Suppressor macrophage treated with lipopolysaccharide for 1 hour (primary cell): ENCODE measurements around the gene CAB39.
"Not testable (repeated sequence)": the region's sequence is repeated elsewhere in the genome, so short reads cannot be mapped to it uniquely, and the experiment has no call there.

Experiments
- DNase-seq, 3 donors: peaks; one replicate each; pipeline ENCODE4 v3.0.0-alpha.2; 2020 to 2022

The CAB39 gene

DNA sequence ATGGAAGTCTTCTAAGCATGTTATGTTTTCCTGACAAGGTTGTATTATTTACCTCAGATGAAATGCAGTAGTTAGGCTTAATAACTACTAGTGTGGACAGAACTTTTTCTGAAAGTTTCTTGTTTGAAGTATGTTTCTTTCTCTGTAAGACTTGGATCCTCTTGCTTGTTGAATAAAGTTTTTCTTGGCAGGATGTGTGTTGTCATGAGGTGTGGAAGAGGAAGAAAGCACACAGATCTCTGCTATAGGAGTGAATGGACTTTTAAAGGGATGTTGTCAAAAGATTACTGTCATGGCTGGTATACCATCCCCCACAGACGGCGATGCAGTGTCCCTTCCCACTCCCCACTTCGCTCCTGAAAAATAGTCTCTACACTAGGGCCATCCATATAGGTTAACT is 2.6 kb downstream of the CAB39 start:
- no peak for DNase-seq

GRCh38 chr2:230716588-230716987 is 3.9 kb downstream of the CAB39 start:
- DNase-seq: no peak

GRCh38 chr2:230717600-230717999 is 5.0 kb downstream of the CAB39 start:
- no peak for DNase-seq

- DNase-seq: no peak
Observed at GRCh38 chr2:230719340-230719739, 6.7 kb downstream of the CAB39 start.

GRCh38 chr2:230721712-230722111 is 9.1 kb downstream of the CAB39 start:
- no peak for DNase-seq

DNA sequence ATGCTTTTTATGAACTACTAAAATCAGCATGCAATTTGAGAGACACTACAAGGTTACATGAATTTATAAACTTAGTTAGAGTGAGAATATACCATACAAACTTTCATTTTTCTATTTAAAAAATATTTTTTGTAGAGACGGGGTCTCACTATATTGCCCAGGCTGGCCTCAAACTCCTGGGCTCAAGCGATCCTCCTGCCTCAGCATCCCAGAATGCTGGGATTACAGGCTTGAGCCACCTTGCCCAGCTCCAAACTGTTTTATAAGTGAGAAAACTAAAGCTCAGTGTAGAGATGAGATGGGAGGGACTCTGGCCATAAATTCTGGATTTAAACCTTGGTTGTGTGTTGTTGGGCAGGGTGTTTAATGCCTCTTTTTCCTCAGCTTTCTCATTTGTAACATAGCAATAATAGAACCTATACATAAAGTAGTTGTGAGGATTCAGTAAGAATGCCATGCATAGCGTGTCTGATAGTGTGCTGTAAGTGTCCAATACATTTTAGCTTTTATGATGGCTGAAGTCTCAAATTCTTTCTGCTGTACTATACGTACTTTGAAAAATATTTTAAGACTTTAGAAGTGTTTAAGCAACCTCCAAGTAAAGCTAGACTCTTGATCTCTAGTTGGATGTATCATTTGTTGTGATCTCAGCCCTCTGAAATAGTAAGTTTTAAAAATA is 9.7 kb downstream of the CAB39 start:
- no peak for DNase-seq

GRCh38 chr2:230723363-230723762 is 10.7 kb downstream of the CAB39 start:
- no peak for DNase-seq

GRCh38 chr2:230724957-230725356 is 12.3 kb downstream of the CAB39 start:
- not testable (repeated sequence) for DNase-seq

DNA sequence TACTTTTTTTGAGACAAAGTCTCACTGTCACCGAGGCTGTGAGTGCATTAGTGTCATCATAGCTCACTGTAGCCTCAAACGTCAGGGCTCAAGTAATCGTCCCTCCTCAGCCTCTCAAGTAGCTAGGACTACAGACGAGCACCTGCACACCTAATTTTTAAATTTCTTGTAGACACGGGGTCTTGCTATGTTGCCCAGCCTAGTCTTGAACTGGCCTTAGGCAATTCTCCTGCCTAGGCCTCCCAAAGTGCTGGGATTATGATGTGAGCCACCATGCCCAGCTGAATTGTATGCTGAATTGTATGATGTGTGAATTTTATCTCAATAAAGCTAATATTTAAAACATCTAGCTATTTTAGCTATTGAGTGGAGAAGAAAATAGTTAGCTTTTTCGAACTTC is 18.9 kb downstream of the CAB39 start:
- DNase-seq: no peak

DNA sequence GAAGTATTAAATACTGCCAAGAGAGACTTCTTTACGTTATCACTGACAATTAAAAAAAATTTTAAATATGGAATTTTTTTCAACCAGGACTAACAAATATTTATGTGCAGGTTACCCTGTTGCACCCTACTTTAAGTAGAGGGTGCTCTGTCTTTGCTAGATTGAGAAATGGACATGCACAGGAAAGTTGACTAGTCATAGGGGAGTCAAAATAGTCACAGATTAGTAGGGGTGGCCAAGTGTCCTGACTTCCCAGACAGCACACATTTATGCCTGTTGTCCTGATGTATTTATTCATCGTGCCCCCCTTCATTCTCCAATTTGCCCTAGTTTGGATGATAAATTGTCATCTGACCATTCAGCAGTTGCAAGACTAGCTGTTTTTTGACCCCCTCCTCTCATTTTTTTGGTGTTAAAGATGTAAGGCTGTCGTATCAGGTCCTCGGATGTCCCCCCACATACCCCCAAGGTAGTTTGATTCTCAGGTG is 20.3 kb downstream of the CAB39 start:
- no peak for DNase-seq

- no peak for DNase-seq
Observed at GRCh38 chr2:230734247-230735175, 21.9 kb downstream of the CAB39 start.

- DNase-seq: no peak
Observed at GRCh38 chr2:230735884-230736283, 23.2 kb downstream of the CAB39 start.

GRCh38 chr2:230737300-230737699 is 24.7 kb downstream of the CAB39 start:
- DNase-seq: no peak

- no peak for DNase-seq
Observed at GRCh38 chr2:230737791-230738226, 25.2 kb downstream of the CAB39 start.

GRCh38 chr2:230738391-230738811 is 25.8 kb downstream of the CAB39 start:
- no peak for DNase-seq

- no peak for DNase-seq
Observed at GRCh38 chr2:230738924-230739323, 26.3 kb downstream of the CAB39 start.

GRCh38 chr2:230739961-230740360 is 27.3 kb downstream of the CAB39 start:
- DNase-seq: no peak

- DNase-seq: no peak
Observed at GRCh38 chr2:230742781-230743180, 30.1 kb downstream of the CAB39 start.

GRCh38 chr2:230746213-230746612 is 33.6 kb downstream of the CAB39 start:
- DNase-seq: no peak

DNA sequence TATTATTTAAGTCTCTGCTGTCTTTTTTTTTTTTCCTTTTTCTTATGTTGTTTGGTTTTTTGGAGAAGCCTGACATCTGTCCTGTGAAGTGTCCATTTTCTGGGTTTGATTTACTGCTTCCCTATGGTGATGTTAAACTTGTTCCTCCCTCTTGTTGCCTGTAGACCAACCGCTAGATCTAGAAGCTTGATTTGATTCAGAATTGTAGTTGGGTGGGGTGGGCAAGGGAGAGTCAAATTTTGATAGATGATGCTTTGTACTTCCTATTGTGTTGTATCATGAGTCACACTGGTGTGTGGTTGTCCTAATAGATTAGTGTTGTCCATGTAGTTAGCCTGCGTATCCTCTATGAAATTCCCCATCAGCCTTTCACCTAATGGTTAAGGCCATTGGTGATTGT is 35.4 kb downstream of the CAB39 start:
- no peak for DNase-seq

DNA sequence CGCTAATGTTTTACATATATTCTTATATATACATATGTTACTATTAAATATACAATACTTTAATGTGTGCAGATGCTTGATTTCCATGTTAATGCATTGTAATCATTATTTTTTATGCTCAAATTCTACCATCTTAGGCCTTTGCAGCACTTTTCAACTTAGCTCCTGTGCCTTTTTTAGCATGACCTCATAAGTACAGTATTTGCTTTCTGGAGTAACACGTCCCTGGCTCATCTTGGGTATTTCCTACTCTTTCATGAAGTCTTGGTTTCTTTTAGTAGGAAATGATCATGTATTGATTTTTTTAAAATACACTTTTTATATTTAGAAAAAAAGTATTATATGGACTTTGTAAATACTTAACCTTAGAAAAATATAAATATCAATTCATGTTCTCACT is 36.5 kb downstream of the CAB39 start:
- no peak for DNase-seq

GRCh38 chr2:230751062-230751461 is 38.4 kb downstream of the CAB39 start:
- peak; percentile 28 to 67 (median 59) for DNase-seq

- no peak for DNase-seq
Observed at GRCh38 chr2:230754200-230754599, 41.6 kb downstream of the CAB39 start.

DNA sequence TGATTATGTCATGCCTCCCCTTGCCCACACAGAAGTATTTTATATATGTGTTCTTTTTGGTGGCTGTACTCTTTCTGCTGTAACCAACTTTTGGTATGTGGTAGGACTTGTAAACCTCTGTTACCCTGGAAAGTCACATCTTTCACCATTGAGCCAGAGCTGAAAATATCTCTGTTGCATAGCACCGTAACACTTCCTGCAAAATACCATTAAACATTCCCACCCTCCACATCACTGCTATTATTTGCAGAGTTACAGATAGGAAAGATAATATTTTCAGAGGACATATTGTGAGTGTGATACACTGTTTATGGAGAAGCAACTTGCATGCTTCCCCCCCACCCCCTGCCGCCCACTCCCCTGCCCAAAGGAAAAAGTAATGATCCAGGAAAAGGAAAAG is 44.8 kb downstream of the CAB39 start:
- peak; percentile 33 to 55 (median 51) for DNase-seq
